ENCODE data around the gene SEC22C. TPM values are rescaled to one million over a fixed set of nuclear protein-coding genes. Genes with fewer than 3 reads are reported as not detected.

SEC22C gene
- total and polyA plus RNA-seq, 2 donors (not counting 1 experiment from before 2014, with no cell fraction given): 50.8 to 86.0 TPM

GRCh38 chr3:42533161-42533897, 48.4 kb downstream of the SEC22C start:
- Histone ChIP-seq H3K4me2 (ENCODE audit: extremely low read depth, insufficient read depth, low read length) (no peak overlapping the region), H3K79me2 (ENCODE audit: control insufficient read depth, insufficient read depth, low read length) (no peaks in the 10 kb centered on the region), H3K9ac (ENCODE audit: insufficient read depth, low read length) (no peak overlapping the region), H3K27ac (ENCODE audit: insufficient read depth, low read length) (no peak overlapping the region), H3K36me3 (ENCODE audit: control insufficient read depth, insufficient read depth, low read length) (no peaks in the 10 kb centered on the region), H3K4me3 (replicated peaks in 1 of 4; ENCODE audit: control extremely low read depth in 1 of 4, insufficient read depth in 1 of 4, low read depth in 3 of 4, low read length in 4 of 4) (no peak overlapping the region), H3K9me3 (ENCODE audit: control insufficient read depth, insufficient read depth, low read depth, low read length) (no peaks in the 10 kb centered on the region), H3K4me1 (ENCODE audit: control insufficient read depth, extremely low read depth, insufficient read depth, low read length) (no peaks in the 10 kb centered on the region), H2AFZ (ENCODE audit: low read length) (no peak overlapping the region), H3K27me3 (ENCODE audit: control insufficient read depth, insufficient read depth, low read length) (peaks cover 6% of the 10 kb centered on the region), H4K20me1 (ENCODE audit: control insufficient read depth, extremely low read depth, insufficient read depth, low read length) (no peaks in the 10 kb centered on the region)
- DNase-seq (ENCODE audit: low read depth in 2 of 2): no peak
- TF ChIP-seq CTCF (conservative IDR thresholded peaks at IDR 0.05 in 1 of 2, IDR thresholded peaks at IDR 0.05 in 1 of 2; ENCODE audit: low read depth in 1 of 2, low read length in 2 of 2) (no peak), EZH2 (IDR thresholded peaks at IDR 0.05; ENCODE audit: low read length, missing control alignments) (no peak)

DNA sequence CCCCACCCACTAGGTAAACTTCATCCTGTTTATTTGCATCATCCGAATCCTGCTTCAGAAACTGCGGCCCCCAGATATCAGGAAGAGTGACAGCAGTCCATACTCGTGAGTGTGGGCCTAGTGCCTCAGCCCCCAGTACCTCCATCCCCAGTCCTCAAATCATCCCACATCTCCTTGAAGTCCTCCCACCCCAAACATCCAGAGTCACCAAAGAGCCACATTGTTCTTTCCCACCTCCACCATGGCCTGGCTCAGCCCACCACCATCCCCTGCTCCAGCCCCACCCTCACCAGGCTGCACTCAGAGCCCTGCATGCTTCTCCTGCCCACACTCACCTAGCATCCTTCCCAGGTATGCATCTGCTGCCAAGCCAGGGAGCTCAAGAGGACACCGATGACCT, 49.5 kb downstream of the SEC22C start:
- TF ChIP-seq EZH2 (IDR thresholded peaks at IDR 0.05; ENCODE audit: low read length, missing control alignments) (no peak), CTCF (conservative IDR thresholded peaks at IDR 0.05 in 1 of 2, IDR thresholded peaks at IDR 0.05 in 1 of 2; ENCODE audit: low read depth in 1 of 2, low read length in 2 of 2) (no peak)
- H3K36me3 ChIP-seq (ENCODE audit: control insufficient read depth, insufficient read depth, low read length): no peaks in the 10 kb centered on the region
- no peak overlapping the region for H3K27ac ChIP-seq (ENCODE audit: insufficient read depth, low read length)
- H3K4me2 ChIP-seq (ENCODE audit: extremely low read depth, insufficient read depth, low read length): no peak overlapping the region
- no peak for DNase-seq (ENCODE audit: low read depth in 2 of 2)
- H4K20me1 ChIP-seq (ENCODE audit: control insufficient read depth, extremely low read depth, insufficient read depth, low read length): no peaks in the 10 kb centered on the region
- H3K9ac ChIP-seq (ENCODE audit: insufficient read depth, low read length): no peak overlapping the region
- no peak overlapping the region for H3K4me3 ChIP-seq (replicated peaks in 1 of 4; ENCODE audit: control extremely low read depth in 1 of 4, insufficient read depth in 1 of 4, low read depth in 3 of 4, low read length in 4 of 4)
- H3K27me3 ChIP-seq (ENCODE audit: control insufficient read depth, insufficient read depth, low read length): peaks cover 6% of the 10 kb centered on the region
- no peaks in the 10 kb centered on the region for H3K4me1 ChIP-seq (ENCODE audit: control insufficient read depth, extremely low read depth, insufficient read depth, low read length)
- no peak overlapping the region for H2AFZ ChIP-seq (ENCODE audit: low read length)
- H3K79me2 ChIP-seq (ENCODE audit: control insufficient read depth, insufficient read depth, low read length): no peaks in the 10 kb centered on the region
- H3K9me3 ChIP-seq (ENCODE audit: control insufficient read depth, insufficient read depth, low read depth, low read length): no peaks in the 10 kb centered on the region

- Histone ChIP-seq H3K4me1 (ENCODE audit: control insufficient read depth, extremely low read depth, insufficient read depth, low read length) (no peaks in the 10 kb centered on the region), H2AFZ (ENCODE audit: low read length) (no peak overlapping the region), H3K36me3 (ENCODE audit: control insufficient read depth, insufficient read depth, low read length) (no peaks in the 10 kb centered on the region), H3K4me3 (replicated peaks in 1 of 4; ENCODE audit: control extremely low read depth in 1 of 4, insufficient read depth in 1 of 4, low read depth in 3 of 4, low read length in 4 of 4) (no peak overlapping the region), H3K79me2 (ENCODE audit: control insufficient read depth, insufficient read depth, low read length) (no peaks in the 10 kb centered on the region), H3K4me2 (ENCODE audit: extremely low read depth, insufficient read depth, low read length) (no peak overlapping the region), H3K27me3 (ENCODE audit: control insufficient read depth, insufficient read depth, low read length) (peaks cover 6% of the 10 kb centered on the region), H3K9ac (ENCODE audit: insufficient read depth, low read length) (no peak overlapping the region), H3K9me3 (ENCODE audit: control insufficient read depth, insufficient read depth, low read depth, low read length) (no peaks in the 10 kb centered on the region), H4K20me1 (ENCODE audit: control insufficient read depth, extremely low read depth, insufficient read depth, low read length) (no peaks in the 10 kb centered on the region), H3K27ac (ENCODE audit: insufficient read depth, low read length) (no peak overlapping the region)
- TF ChIP-seq EZH2 (IDR thresholded peaks at IDR 0.05; ENCODE audit: low read length, missing control alignments) (no peak), CTCF (conservative IDR thresholded peaks at IDR 0.05 in 1 of 2, IDR thresholded peaks at IDR 0.05 in 1 of 2; ENCODE audit: low read depth in 1 of 2, low read length in 2 of 2) (no peak)
- DNase-seq (ENCODE audit: low read depth in 2 of 2): no peak
Observed at GRCh38 chr3:42531470-42531869, 50.3 kb downstream of the SEC22C start.
